ENCODE results near the gene PLCZ1. TPM values are rescaled to one million over a fixed set of nuclear protein-coding genes. Genes with fewer than 3 reads are reported as not detected.
"Not testable (repeated sequence)": the region's sequence is repeated elsewhere in the genome, so short reads cannot be mapped to it uniquely, and the experiment has no call there.

Gene PLCZ1
- polyA plus RNA-seq, 3 donors: 0.28 to 0.47 (median 0.40) TPM

- DNase-seq (ENCODE audit: low read depth in 3 of 3, low spot score in 2 of 3): no peak
These were observed 31.0 kb downstream of the PLCZ1 start for GRCh38 chr12:18706798-18707197.

GRCh38 chr12:18703911-18704310 lies 33.9 kb downstream of the PLCZ1 start:
- no peak for DNase-seq (ENCODE audit: low read depth in 3 of 3, low spot score in 2 of 3)

- no peak for DNase-seq (ENCODE audit: low read depth in 3 of 3, low spot score in 2 of 3)
These were observed 34.5 kb downstream of the PLCZ1 start for GRCh38 chr12:18703321-18703720.

- no peak for DNase-seq (ENCODE audit: low read depth in 3 of 3, low spot score in 2 of 3)
These were observed 37.5 kb downstream of the PLCZ1 start for GRCh38 chr12:18700271-18700670.

- no peak for DNase-seq (ENCODE audit: low read depth in 3 of 3, low spot score in 2 of 3)
These were observed 40.7 kb downstream of the PLCZ1 start for GRCh38 chr12:18696971-18697602.

- DNase-seq (ENCODE audit: low read depth in 3 of 3, low spot score in 2 of 3): not testable (repeated sequence)
These were observed 43.8 kb downstream of the PLCZ1 start for GRCh38 chr12:18693986-18694385.

- no peak for DNase-seq (ENCODE audit: low read depth in 3 of 3, low spot score in 2 of 3)
These were observed 47.2 kb downstream of the PLCZ1 start for GRCh38 chr12:18690653-18691052.

- no peak for DNase-seq (ENCODE audit: low read depth in 3 of 3, low spot score in 2 of 3)
These were observed 48.0 kb downstream of the PLCZ1 start for GRCh38 chr12:18689771-18690170.

- no peak for DNase-seq (ENCODE audit: low read depth in 3 of 3, low spot score in 2 of 3)
These were observed 53.4 kb downstream of the PLCZ1 start for GRCh38 chr12:18684430-18684829.

GRCh38 chr12:18683327-18684013 lies 54.3 kb downstream of the PLCZ1 start:
- no peak for DNase-seq (ENCODE audit: low read depth in 3 of 3, low spot score in 2 of 3)

- DNase-seq (ENCODE audit: low read depth in 3 of 3, low spot score in 2 of 3): no peak
These were observed 56.0 kb downstream of the PLCZ1 start for GRCh38 chr12:18681818-18682217.

- DNase-seq (ENCODE audit: low read depth in 3 of 3, low spot score in 2 of 3): no peak
These were observed 60.7 kb downstream of the PLCZ1 start for GRCh38 chr12:18676996-18677588.

GRCh38 chr12:18676141-18676540 lies 61.7 kb downstream of the PLCZ1 start:
- no peak for DNase-seq (ENCODE audit: low read depth in 3 of 3, low spot score in 2 of 3)

GRCh38 chr12:18658829-18659228 lies 79.0 kb downstream of the PLCZ1 start:
- DNase-seq (ENCODE audit: low read depth in 3 of 3, low spot score in 2 of 3): no peak

GRCh38 chr12:18658179-18658578 lies 79.6 kb downstream of the PLCZ1 start:
- no peak for DNase-seq (ENCODE audit: low read depth in 3 of 3, low spot score in 2 of 3)

GRCh38 chr12:18655351-18655750 lies 82.5 kb downstream of the PLCZ1 start:
- DNase-seq (ENCODE audit: low read depth in 3 of 3, low spot score in 2 of 3): no peak

GRCh38 chr12:18653465-18653864 lies 84.3 kb downstream of the PLCZ1 start:
- DNase-seq (ENCODE audit: low read depth in 3 of 3, low spot score in 2 of 3): no peak

GRCh38 chr12:18652596-18652995 lies 85.2 kb downstream of the PLCZ1 start:
- no peak for DNase-seq (ENCODE audit: low read depth in 3 of 3, low spot score in 2 of 3)

- DNase-seq (ENCODE audit: low read depth in 3 of 3, low spot score in 2 of 3): no peak
These were observed 86.3 kb downstream of the PLCZ1 start for GRCh38 chr12:18651525-18651924.

- DNase-seq (ENCODE audit: low read depth in 3 of 3, low spot score in 2 of 3): no peak
These were observed 91.4 kb downstream of the PLCZ1 start for GRCh38 chr12:18646286-18646890.

GRCh38 chr12:18644564-18644963 lies 93.2 kb downstream of the PLCZ1 start:
- DNase-seq (ENCODE audit: low read depth in 3 of 3, low spot score in 2 of 3): no peak

- DNase-seq (ENCODE audit: low read depth in 3 of 3, low spot score in 2 of 3): peak; percentile 63 to 79 (median 69)
These were observed 94.1 kb downstream of the PLCZ1 start for GRCh38 chr12:18643681-18644080.

Measured in right renal cortex interstitium (tissue), 3 donors.